IMR-90 (cell line): ENCODE measurements around the gene KCNJ6. TPM values are rescaled to one million over a fixed set of nuclear protein-coding genes. Genes with fewer than 3 reads are reported as not detected.

ENCODE experiments used
- ATAC-seq: fragments of 200-7000 bp; cut with Tn5 transposase; 2 replicates; pipeline ENCODE4 v1.9.1; 2020; ENCODE audit warnings: low read depth, mild to moderate bottlenecking, moderate library complexity
- BruUV-seq: library from RNA; stranded (reverse); fragments of 400-500 nt; replicated peaks from 2 replicates; lab custom pipeline; 2021; lab: Mats Ljungman, UMichigan
- CTCF ChIA-PET: fragments of 300-600 bp; formaldehyde crosslinking; extraction: SDS; loops from one replicate; lab custom pipeline; 2021; ENCODE audit warnings: antibody characterized with exemption; lab: Yijun Ruan, JAX
- POLR2A ChIA-PET: fragments of 300-600 bp; sonication (Branson Sonifier 250); formaldehyde crosslinking; loops from one replicate; lab custom pipeline; 2022; ENCODE audit warnings: antibody characterized with exemption; ENCODE audit not compliant: unreplicated experiment; lab: Charles Lee
- DNase-seq: peaks from one replicate; pipeline ENCODE4 v3.0.0; 2013
- H2AFZ ChIP-seq: replicated peaks from 2 replicates; pipeline ENCODE3; 2013; ENCODE audit warnings: low read length, mild to moderate bottlenecking; ENCODE audit not compliant: poor library complexity
- H2AK5ac ChIP-seq: 2 replicates; pipeline ENCODE4 v1.6.1; 2013; ENCODE audit warnings: low read depth, low read length, inconsistent platforms
- H2AK9ac ChIP-seq: replicated peaks from 2 replicates; pipeline ENCODE3; 2013; ENCODE audit warnings: mild to moderate bottlenecking, low read depth, low read length, moderate library complexity; ENCODE audit not compliant: poor library complexity
- H2BK120ac ChIP-seq: 2 replicates; pipeline ENCODE4 v1.6.1; 2013; ENCODE audit warnings: low read depth, low read length, inconsistent platforms
- H2BK15ac ChIP-seq: 3 replicates; pipeline ENCODE4 v1.6.1; 2013; ENCODE audit warnings: low read depth, low read length, inconsistent platforms
- H2BK20ac ChIP-seq: 2 replicates; pipeline ENCODE4 v1.6.1; 2013; ENCODE audit warnings: low read depth, mild to moderate bottlenecking, inconsistent platforms, low read length, moderate library complexity
- H2BK5ac ChIP-seq: 2 replicates; pipeline ENCODE4 v1.6.1; 2013; ENCODE audit warnings: mild to moderate bottlenecking, low read depth, low read length, inconsistent platforms; ENCODE audit not compliant: poor library complexity, severe bottlenecking
- H3K14ac ChIP-seq: replicated peaks from 2 replicates; pipeline ENCODE4 v1.6.1; 2013; ENCODE audit warnings: low read depth, low read length, inconsistent platforms
- H3K18ac ChIP-seq: 2 replicates; pipeline ENCODE4 v1.6.1; 2013; ENCODE audit warnings: low read depth, low read length, control low read depth
- H3K23ac ChIP-seq: 2 replicates; pipeline ENCODE4 v1.6.1; 2013; ENCODE audit warnings: low read depth, low read length, inconsistent platforms
- H3K27ac ChIP-seq: 2 replicates; pipeline ENCODE4 v1.5.1; 2013; ENCODE audit warnings: mild to moderate bottlenecking, control low read depth, low read length; ENCODE audit not compliant: insufficient read depth
- H3K27me3 ChIP-seq: 2 replicates; pipeline ENCODE4 v1.6.1; 2013; ENCODE audit warnings: low read length; ENCODE audit not compliant: control insufficient read depth, insufficient read depth
- H3K36me3 ChIP-seq: 2 replicates; pipeline ENCODE4 v1.6.1; 2013; ENCODE audit warnings: low read length, mixed read lengths; ENCODE audit not compliant: control insufficient read depth, insufficient read depth
- H3K4ac ChIP-seq: 2 replicates; pipeline ENCODE4 v1.6.1; 2013; ENCODE audit warnings: low read depth, low read length, inconsistent platforms
- H3K4me1 ChIP-seq: 2 replicates; pipeline ENCODE4 v1.6.1; 2013; ENCODE audit warnings: low read length, mixed read lengths; ENCODE audit not compliant: control insufficient read depth, insufficient read depth
- H3K4me2 ChIP-seq: 2 replicates; pipeline ENCODE4 v1.6.1; 2013; ENCODE audit warnings: low read depth, mild to moderate bottlenecking, control low read depth, low read length, moderate library complexity
- H3K4me3 ChIP-seq: 2 replicates; pipeline ENCODE4 v1.5.1; 2013; ENCODE audit warnings: low read depth, mild to moderate bottlenecking, control low read depth, low read length, moderate library complexity; ENCODE audit not compliant: insufficient read depth
- H3K56ac ChIP-seq: 2 replicates; pipeline ENCODE4 v1.6.1; 2013; ENCODE audit warnings: low read length, inconsistent platforms; ENCODE audit not compliant: insufficient read depth; ENCODE audit errors: extremely low read depth
- H3K79me1 ChIP-seq, 2 experiments: 2 replicates each; pipeline ENCODE4 v1.6.1; 2013; ENCODE audit warnings: low read length in 2 of 2, inconsistent platforms in 1 of 2, low read depth in 1 of 2
- H3K9ac ChIP-seq: 2 replicates; pipeline ENCODE4 v1.6.1; 2013; ENCODE audit warnings: low read depth, low read length, control low read depth
- H3K9me1 ChIP-seq: 2 replicates; pipeline ENCODE4 v1.6.1; 2013; ENCODE audit warnings: low read length, inconsistent platforms; ENCODE audit not compliant: insufficient read depth
- H3K9me3 ChIP-seq: 2 replicates; pipeline ENCODE4 v1.6.1; 2013; ENCODE audit warnings: low read length; ENCODE audit not compliant: control insufficient read depth, insufficient read depth
- H4K20me1 ChIP-seq: 2 replicates; pipeline ENCODE4 v1.6.1; 2013; ENCODE audit warnings: low read length, inconsistent platforms; ENCODE audit not compliant: insufficient read depth
- H4K5ac ChIP-seq: 2 replicates; pipeline ENCODE4 v1.6.1; 2013; ENCODE audit warnings: mild to moderate bottlenecking, low read depth, low read length, control low read depth
- H4K8ac ChIP-seq, 2 experiments: 2 replicates each; pipeline ENCODE4 v1.6.1; 2013; ENCODE audit warnings: low read depth in 2 of 2, low read length in 2 of 2, control low read depth in 1 of 2, inconsistent platforms in 1 of 2
- H4K91ac ChIP-seq: 2 replicates; pipeline ENCODE4 v1.6.1; 2013; ENCODE audit warnings: low read depth, low read length, inconsistent platforms; ENCODE audit not compliant: insufficient read depth
- BHLHE40 ChIP-seq: fragments of 150-350 bp; IDR thresholded peaks from 2 replicates; pipeline ENCODE4 v1.6.1; 2016; ENCODE audit warnings: mild to moderate bottlenecking, low read depth, low read length
- CEBPB ChIP-seq: IDR thresholded peaks from 2 replicates; pipeline ENCODE4 v1.6.1; 2012; ENCODE audit warnings: low read depth, low read length, improper control_type of control experiment
- CHD1 ChIP-seq: IDR thresholded peaks from 2 replicates; pipeline ENCODE4 v1.6.1; 2012; ENCODE audit warnings: low read depth, low read length, improper control_type of control experiment
- CTCF ChIP-seq: conservative IDR thresholded peaks from 2 replicates; pipeline ENCODE4 v1.5.1; 2012; ENCODE audit warnings: mild to moderate bottlenecking, low read depth, low read length, improper control_type of control experiment
- ELK1 ChIP-seq: fragments of 150-350 bp; IDR thresholded peaks from 2 replicates; pipeline ENCODE4 v1.6.1; 2016; ENCODE audit warnings: low read depth, mild to moderate bottlenecking, low read length, moderate library complexity, borderline replicate concordance
- FOS ChIP-seq: fragments of 150-350 bp; IDR thresholded peaks from 2 replicates; pipeline ENCODE4 v1.6.1; 2016; ENCODE audit warnings: low read depth, low read length
- MAFK ChIP-seq: IDR thresholded peaks from 2 replicates; pipeline ENCODE4 v1.6.1; 2012; ENCODE audit warnings: low read depth, low read length, improper control_type of control experiment
- MAZ ChIP-seq: IDR thresholded peaks from 2 replicates; pipeline ENCODE4 v1.6.1; 2012; ENCODE audit warnings: low read depth, mild to moderate bottlenecking, low read length, improper control_type of control experiment, moderate library complexity, borderline replicate concordance
- MXI1 ChIP-seq: IDR thresholded peaks from 2 replicates; pipeline ENCODE4 v1.6.1; 2012; ENCODE audit warnings: low read depth, mild to moderate bottlenecking, low read length, moderate library complexity, borderline replicate concordance
- NFE2L2 ChIP-seq: fragments of 150-350 bp; IDR thresholded peaks from 2 replicates; pipeline ENCODE4 v1.6.1; 2016; ENCODE audit warnings: low read depth, mild to moderate bottlenecking, low read length
- POLR2A ChIP-seq: IDR thresholded peaks from 2 replicates; pipeline ENCODE4 v1.6.1; 2012; ENCODE audit warnings: mild to moderate bottlenecking, low read depth, low read length
- RAD21 ChIP-seq: IDR thresholded peaks from 2 replicates; pipeline ENCODE4 v1.6.1; 2012; ENCODE audit warnings: low read length, improper control_type of control experiment
- RCOR1 ChIP-seq: IDR thresholded peaks from 2 replicates; pipeline ENCODE4 v1.6.1; 2012; ENCODE audit warnings: mild to moderate bottlenecking, low read length, improper control_type of control experiment; ENCODE audit not compliant: insufficient replicate concordance
- RFX5 ChIP-seq: IDR thresholded peaks from 2 replicates; pipeline ENCODE4 v1.8.0; 2012; ENCODE audit warnings: low read depth, mild to moderate bottlenecking, low read length, moderate library complexity
- SMC3 ChIP-seq: fragments of 150-350 bp; IDR thresholded peaks from 2 replicates; pipeline ENCODE4 v1.6.1; 2016; ENCODE audit warnings: low read depth, mild to moderate bottlenecking, antibody characterized with exemption, low read length, moderate library complexity
- USF2 ChIP-seq: fragments of 150-350 bp; IDR thresholded peaks from 2 replicates; pipeline ENCODE4 v1.6.1; 2017; ENCODE audit warnings: mild to moderate bottlenecking, antibody characterized with exemption, low read length, low read depth
- WGBS, 2 experiments: methylation state at CpG; one replicate each; pipeline versions ENCODE4 v1.1.5 to v1.1.7; 2013; ENCODE audit warnings: missing lambda C conversion rate in 2 of 2; ENCODE audit not compliant: insufficient read length in 1 of 2; ENCODE audit errors: extremely low coverage in 2 of 2; 5-methylcytosine and 5-hydroxymethylcytosine counted together
- dilution Hi-C: fragments of 300-500 bp; cut with HindIII; formaldehyde crosslinking; loops from one replicate; pipeline ENCODE4 v1.14.3; 2018; ENCODE audit warnings: low sequenced_read_pairs; ENCODE audit not compliant: unreplicated experiment
- in situ Hi-C: fragments of 300-500 bp; cut with MboI; formaldehyde crosslinking; loops from 3 replicates; pipeline ENCODE4 v1.14.3; 2019; ENCODE audit warnings: low sequenced_read_pairs, inconsistent platforms, mixed read lengths
- intact Hi-C: fragments of 100-400 bp; cut with micrococcal nuclease; formaldehyde crosslinking; loops from 2 replicates; pipeline ENCODE4 v1.10.0; 2022
- polyA plus RNA-seq, 3 experiments: library from polyadenylated mRNA; depleted of rRNA; stranded (reverse); fragments of >200 nt; gene quantifications; 2 replicates each; pipeline ENCODE4 v1.2.3, GENCODE V29; 2012; ENCODE audit warnings: low replicate concordance in 1 of 3
- total RNA-seq: library from RNA; depleted of rRNA; stranded (reverse); fragments of >200 nt; gene quantifications from 2 replicates; pipeline ENCODE4 v1.2.3, GENCODE V29; 2012

Gene KCNJ6
- total and polyA plus RNA-seq, 2 of the 4 experiments (the other 2 are of a cell fraction), result under 0.01 to 0.02 TPM

- Histone ChIP-seq H3K18ac (no peak overlapping the region), H2BK120ac (no peak overlapping the region), H4K20me1 (no peaks in the 10 kb centered on the region), H3K9me3 (no peaks in the 10 kb centered on the region), H2AFZ (no peak overlapping the region), H4K5ac (no peak overlapping the region), H3K4me2 (no peak overlapping the region), H2BK15ac (no peak overlapping the region), H3K27ac (no peak overlapping the region), H3K9ac (no peak overlapping the region), H2BK5ac (no peak overlapping the region), H3K23ac (no peak overlapping the region), H2BK20ac (no peak overlapping the region), H4K91ac (no peak overlapping the region), H2AK9ac (no peak overlapping the region), H3K79me1 (no peaks in the 10 kb centered on the region), H3K9me1 (no peaks in the 10 kb centered on the region), H3K36me3 (no peaks in the 10 kb centered on the region), H3K4me3 (no peak overlapping the region), H3K4ac (no peak overlapping the region), H2AK5ac (no peak overlapping the region), H3K27me3 (peaks cover 46% of the 10 kb centered on the region), H3K14ac (no peak overlapping the region), H4K8ac (no peak overlapping the region), H3K56ac (no peak overlapping the region), H3K4me1 (no peaks in the 10 kb centered on the region)
- POLR2A ChIA-PET, result no interaction called here
- WGBS, 2 experiments, result 17% methylated on average over 1 of the region's 6 CpGs; no CpG with 5 or more reads in 1 of the 2 experiments
- in situ Hi-C loops, result no loop called here
- DNase-seq (no peak), ATAC-seq (no peak)
- TF ChIP-seq FOS, result no peak
- no peak for TF ChIP-seq BHLHE40
- no peak for TF ChIP-seq RFX5
- TF ChIP-seq MAZ, result no peak
- no peak for TF ChIP-seq ELK1
- TF ChIP-seq RCOR1, result no peak
- TF ChIP-seq CEBPB, result no peak
- TF ChIP-seq CHD1, result no peak
- no peak for TF ChIP-seq USF2
- no peak for TF ChIP-seq MAFK
- TF ChIP-seq SMC3, result no peak
- no peak for TF ChIP-seq CTCF
- no peak for TF ChIP-seq POLR2A
- no peak for TF ChIP-seq NFE2L2
- no peak for TF ChIP-seq RAD21
- TF ChIP-seq MXI1, result no peak
- BruUV-seq, result no TSS peak
- dilution Hi-C loops, result no loop called here
- intact Hi-C loops, result no loop called here
- CTCF ChIA-PET, result interaction anchor here (0.6 to 0.9 kb wide), 2 partner anchors 13 to 140 kb away, joined by 3 read pairs; no protein-coding TSS in a partner anchor
Observed at GRCh38 chr21:37899146-37899545, 17.1 kb downstream of the KCNJ6 start.
